Neural cell (in vitro differentiated cells): ENCODE results near the gene LCT.

Source experiments
- EP300 ChIP-seq: fragments of 450-650 bp; conservative IDR thresholded peaks from 2 replicates; pipeline ENCODE4 v1.6.1; 2014; ENCODE audit warnings: antibody characterized with exemption, mild to moderate bottlenecking, moderate library complexity; ENCODE audit not compliant: poor library complexity, severe bottlenecking
- EZH2 ChIP-seq: fragments of 200-600, 300-800 bp; shearing (Covaris generic), sonication (generic); IDR thresholded peaks from 2 replicates; pipeline ENCODE4 v1.6.1; 2014; ENCODE audit warnings: antibody characterized with exemption, low read length, borderline replicate concordance, mild to moderate bottlenecking; ENCODE audit not compliant: insufficient read depth, poor library complexity, severe bottlenecking
- TAF1 ChIP-seq: IDR thresholded peaks from 2 replicates; pipeline ENCODE4 v1.6.1; 2012; ENCODE audit warnings: low read depth
- TF ChIP-seq, protein P1 (sequence below): fragments of 450-650 bp; IDR thresholded peaks from 2 replicates; pipeline ENCODE4 v1.5.1; 2014; ENCODE audit warnings: antibody characterized with exemption, mild to moderate bottlenecking, moderate library complexity; ENCODE audit not compliant: poor library complexity, severe bottlenecking
- TF ChIP-seq, protein P2 (sequence below): IDR thresholded peaks from 2 replicates; pipeline ENCODE4 v1.6.1; 2012; ENCODE audit warnings: borderline replicate concordance

GRCh38 chr2:135825131-135825530 lies 11.9 kb downstream of the LCT start:
- TF ChIP-seq, protein P1, sequence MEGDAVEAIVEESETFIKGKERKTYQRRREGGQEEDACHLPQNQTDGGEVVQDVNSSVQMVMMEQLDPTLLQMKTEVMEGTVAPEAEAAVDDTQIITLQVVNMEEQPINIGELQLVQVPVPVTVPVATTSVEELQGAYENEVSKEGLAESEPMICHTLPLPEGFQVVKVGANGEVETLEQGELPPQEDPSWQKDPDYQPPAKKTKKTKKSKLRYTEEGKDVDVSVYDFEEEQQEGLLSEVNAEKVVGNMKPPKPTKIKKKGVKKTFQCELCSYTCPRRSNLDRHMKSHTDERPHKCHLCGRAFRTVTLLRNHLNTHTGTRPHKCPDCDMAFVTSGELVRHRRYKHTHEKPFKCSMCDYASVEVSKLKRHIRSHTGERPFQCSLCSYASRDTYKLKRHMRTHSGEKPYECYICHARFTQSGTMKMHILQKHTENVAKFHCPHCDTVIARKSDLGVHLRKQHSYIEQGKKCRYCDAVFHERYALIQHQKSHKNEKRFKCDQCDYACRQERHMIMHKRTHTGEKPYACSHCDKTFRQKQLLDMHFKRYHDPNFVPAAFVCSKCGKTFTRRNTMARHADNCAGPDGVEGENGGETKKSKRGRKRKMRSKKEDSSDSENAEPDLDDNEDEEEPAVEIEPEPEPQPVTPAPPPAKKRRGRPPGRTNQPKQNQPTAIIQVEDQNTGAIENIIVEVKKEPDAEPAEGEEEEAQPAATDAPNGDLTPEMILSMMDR = no peak
- no peak for TF ChIP-seq EZH2
- no peak for TF ChIP-seq TAF1
- no peak for TF ChIP-seq EP300
- TF ChIP-seq, protein P2, sequence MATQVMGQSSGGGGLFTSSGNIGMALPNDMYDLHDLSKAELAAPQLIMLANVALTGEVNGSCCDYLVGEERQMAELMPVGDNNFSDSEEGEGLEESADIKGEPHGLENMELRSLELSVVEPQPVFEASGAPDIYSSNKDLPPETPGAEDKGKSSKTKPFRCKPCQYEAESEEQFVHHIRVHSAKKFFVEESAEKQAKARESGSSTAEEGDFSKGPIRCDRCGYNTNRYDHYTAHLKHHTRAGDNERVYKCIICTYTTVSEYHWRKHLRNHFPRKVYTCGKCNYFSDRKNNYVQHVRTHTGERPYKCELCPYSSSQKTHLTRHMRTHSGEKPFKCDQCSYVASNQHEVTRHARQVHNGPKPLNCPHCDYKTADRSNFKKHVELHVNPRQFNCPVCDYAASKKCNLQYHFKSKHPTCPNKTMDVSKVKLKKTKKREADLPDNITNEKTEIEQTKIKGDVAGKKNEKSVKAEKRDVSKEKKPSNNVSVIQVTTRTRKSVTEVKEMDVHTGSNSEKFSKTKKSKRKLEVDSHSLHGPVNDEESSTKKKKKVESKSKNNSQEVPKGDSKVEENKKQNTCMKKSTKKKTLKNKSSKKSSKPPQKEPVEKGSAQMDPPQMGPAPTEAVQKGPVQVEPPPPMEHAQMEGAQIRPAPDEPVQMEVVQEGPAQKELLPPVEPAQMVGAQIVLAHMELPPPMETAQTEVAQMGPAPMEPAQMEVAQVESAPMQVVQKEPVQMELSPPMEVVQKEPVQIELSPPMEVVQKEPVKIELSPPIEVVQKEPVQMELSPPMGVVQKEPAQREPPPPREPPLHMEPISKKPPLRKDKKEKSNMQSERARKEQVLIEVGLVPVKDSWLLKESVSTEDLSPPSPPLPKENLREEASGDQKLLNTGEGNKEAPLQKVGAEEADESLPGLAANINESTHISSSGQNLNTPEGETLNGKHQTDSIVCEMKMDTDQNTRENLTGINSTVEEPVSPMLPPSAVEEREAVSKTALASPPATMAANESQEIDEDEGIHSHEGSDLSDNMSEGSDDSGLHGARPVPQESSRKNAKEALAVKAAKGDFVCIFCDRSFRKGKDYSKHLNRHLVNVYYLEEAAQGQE = no peak
